NCI-H460 (cell line): ENCODE data around the gene ITGB7. TPM values are rescaled to one million over a fixed set of nuclear protein-coding genes. Genes with fewer than 3 reads are reported as not detected.

Experiments used
- DNase-seq: peaks from one replicate; pipeline ENCODE4 v3.0.0-alpha.2; 2016; ENCODE audit warnings: low read depth; ENCODE audit errors: extremely low read depth
- total RNA-seq: library from RNA; depleted of rRNA; stranded (reverse); fragments of >200 nt; shearing (Covaris generic); gene quantifications from 2 replicates; pipeline ENCODE4 v1.2.3, GENCODE V29; 2014

The ITGB7 gene
- total RNA-seq, 1 experiment from 2014 or later = not detected

DNA sequence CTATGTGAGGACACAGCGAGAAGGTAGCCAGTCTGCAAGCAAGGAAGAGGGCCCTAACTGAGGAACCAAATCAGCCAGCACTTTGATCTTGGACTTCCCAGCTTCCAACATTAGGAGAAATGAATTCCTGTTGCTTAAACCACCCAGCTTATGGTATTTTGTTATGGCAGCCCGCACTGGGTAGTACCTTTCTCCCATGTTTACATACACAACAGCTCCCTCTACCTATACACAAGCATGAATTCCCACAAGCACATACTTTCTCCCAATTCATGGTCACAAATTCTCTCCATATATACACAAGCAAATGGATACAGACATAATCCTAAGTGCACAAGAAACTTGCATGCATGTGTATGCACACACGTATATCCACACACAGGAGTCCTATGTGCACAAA, 7.4 kb downstream of the ITGB7 start:
- DNase-seq = no peak

- DNase-seq = no peak
Measured at GRCh38 chr12:53198486-53199110, 8.5 kb downstream of the ITGB7 start.

DNA sequence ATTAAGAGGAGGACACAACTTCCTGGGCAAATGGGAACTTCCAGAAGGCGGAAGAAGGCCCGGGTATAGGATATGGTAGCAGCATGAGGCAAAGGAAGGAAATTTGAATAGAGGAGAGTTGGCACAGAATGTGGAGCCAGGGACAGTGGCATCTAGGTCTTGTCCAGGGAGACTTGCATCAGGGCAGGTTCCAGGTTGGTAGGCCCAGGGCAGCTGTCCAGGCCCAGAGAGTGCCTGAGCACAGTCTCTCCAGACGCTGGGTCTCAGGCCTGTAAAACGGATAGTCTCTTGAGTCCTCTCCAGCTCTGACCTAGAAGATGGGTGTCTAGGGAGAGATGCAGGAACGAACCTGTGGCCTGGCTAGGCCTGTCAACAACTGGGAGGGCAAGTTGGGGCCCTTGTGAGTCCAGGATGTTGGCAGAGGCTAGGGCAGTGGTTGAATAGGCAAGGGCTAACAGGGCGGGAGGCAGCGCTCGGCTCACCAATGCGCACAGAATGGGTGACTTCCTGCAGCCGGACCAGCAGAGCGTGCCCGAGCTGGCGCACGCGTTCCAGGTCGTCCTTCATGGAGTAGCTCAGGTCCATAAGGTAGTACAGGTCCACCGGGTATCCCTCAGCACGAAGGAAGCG, 9.9 kb downstream of the ITGB7 start:
- DNase-seq = no peak

- no peak for DNase-seq
Measured at GRCh38 chr12:53196486-53196885, 10.6 kb downstream of the ITGB7 start.

GRCh38 chr12:53195516-53196420, 11.3 kb downstream of the ITGB7 start:
- no peak for DNase-seq

- DNase-seq = no peak
Measured at GRCh38 chr12:53194973-53195372, 12.1 kb downstream of the ITGB7 start.

DNA sequence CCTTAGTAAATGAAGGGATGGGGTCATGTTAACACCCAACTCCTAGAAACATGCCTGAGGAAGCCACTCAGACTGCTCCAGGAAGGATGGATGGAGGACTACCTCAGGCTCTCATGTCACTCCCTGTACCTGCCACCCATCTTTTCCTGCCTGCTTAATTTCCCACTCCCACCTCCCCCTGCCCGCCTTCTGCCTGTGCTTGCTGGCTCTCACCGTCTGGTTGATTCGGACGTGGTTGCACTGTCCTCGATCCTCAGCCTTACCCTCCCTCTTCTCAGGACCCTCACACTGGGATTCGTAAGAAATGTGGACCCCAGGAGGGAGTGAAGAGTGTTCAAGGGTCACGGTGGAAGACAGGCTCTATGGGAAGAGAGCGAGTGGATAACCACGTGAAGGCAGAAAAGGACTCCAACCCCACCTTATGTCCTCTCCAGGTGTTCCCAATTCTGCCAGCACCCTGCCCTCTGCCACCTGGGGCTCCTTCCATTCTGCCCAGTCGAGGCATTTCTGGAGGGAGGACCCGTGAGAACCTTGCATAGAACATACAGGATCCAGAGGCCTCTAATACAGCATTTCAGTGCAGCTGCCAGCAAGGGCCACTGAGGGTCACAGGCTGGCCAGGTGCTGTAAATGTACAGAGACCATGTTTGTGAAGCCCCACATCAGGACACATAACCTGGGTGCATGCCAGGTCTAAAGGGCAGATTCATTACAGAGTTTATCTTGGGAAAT, 12.9 kb downstream of the ITGB7 start:
- no peak for DNase-seq

DNA sequence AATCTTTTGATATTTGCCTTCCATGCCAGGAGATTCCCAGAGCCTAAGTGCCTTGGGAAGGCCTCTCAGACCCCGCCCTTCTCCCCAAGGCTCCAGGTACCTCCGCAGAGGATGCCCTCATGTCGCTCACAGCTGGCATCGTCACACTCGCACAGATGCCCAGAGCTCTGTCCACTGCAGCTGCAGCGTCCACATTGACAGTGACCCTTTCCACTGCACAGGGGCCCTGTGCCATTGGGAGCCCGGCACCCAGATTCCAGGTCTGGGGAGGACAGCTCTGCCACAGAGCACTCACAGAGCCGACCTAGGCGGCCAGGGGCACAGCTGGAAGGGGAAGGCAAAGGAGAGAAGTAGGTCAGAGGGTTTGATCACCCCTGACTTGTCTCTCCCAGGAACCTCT, 14.0 kb downstream of the ITGB7 start:
- no peak for DNase-seq

DNA sequence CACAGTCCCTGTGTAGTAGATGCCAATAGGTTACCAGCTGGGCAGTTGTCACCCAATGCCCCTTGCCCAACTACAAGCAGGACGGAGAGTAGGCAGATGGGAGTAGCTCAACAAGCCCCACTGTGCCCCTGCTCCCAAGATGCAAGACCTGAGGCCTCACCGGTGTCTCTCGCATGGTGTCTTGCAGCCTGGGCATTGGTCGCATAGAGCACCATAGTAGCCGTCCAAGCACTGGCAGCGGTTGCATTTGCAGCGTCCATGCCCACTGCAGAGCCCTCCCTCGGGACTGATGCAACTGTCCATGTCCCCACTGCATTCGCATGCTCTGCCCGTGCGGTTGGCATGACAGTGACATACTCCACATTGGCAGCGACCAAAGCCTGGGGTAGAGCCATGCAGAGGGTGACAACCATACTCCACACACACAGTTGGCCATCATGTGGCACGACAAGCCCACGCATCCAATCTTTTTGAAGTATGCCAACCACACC, 14.5 kb downstream of the ITGB7 start:
- no peak for DNase-seq

- DNase-seq = no peak
Measured at GRCh38 chr12:53191885-53192530, 15.0 kb downstream of the ITGB7 start.

DNA sequence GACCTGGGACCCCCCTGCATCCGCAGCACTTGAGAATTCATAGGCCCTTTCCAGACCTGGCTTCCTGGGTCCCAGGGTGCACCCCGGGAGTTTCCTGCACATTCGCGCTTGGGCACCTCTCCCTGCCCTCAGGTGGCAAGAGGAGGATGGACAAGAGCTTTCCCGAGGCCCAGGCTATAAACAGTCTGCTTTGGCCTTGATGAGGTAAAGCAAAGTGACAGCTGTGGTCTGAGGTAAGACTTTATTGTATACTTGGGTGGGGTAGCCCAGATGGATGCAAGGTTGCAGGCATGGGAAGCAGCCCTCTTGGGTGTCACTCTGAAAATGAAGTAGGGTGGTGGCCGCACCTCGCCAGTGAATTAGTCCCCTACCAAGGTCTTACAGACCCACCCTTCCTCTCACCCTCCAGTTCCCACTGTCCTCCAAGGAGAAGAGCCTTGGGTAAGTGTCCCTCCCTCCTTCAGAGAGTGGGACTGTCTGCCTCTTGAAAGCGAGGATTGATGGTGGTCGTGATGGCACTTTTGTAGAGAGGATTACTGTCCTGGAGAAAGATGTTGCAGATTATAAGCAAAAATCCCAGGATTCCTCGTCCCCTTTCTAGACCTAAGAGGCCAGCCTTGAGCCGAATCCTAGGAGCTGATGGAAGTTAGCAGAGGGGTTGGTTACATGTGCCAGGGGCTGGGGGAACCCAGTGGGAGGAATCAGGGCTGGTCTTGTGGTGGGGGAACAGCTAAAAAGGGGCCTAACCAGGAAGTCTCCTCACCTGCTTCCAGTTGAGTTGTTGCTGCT, 15.8 kb downstream of the ITGB7 start:
- DNase-seq = no peak

GRCh38 chr12:53190108-53190729, 16.8 kb downstream of the ITGB7 start:
- DNase-seq = peak; percentile 23

GRCh38 chr12:53187145-53187899, 19.7 kb downstream of the ITGB7 start:
- DNase-seq = no peak

DNA sequence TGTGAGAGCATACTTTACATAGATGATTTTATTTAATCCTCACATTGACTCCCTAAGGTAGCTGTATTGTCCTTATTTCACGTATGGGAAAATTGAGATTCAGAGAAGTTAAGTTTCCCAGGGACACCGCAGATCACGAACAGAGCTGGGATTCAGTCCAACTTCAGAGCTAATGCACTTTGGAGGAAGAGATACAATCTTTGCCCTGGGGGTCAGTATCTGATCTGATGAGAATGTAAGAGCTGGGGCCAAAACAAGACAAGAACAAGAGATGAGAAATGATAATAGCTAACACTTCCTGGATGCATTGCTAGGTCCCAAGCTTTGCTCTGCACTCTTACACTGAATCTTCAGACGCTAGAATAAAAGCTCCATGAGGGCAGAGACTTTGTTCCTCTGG, 20.3 kb downstream of the ITGB7 start:
- no peak for DNase-seq

GRCh38 chr12:53185582-53186153, 21.4 kb downstream of the ITGB7 start:
- DNase-seq = no peak

DNA sequence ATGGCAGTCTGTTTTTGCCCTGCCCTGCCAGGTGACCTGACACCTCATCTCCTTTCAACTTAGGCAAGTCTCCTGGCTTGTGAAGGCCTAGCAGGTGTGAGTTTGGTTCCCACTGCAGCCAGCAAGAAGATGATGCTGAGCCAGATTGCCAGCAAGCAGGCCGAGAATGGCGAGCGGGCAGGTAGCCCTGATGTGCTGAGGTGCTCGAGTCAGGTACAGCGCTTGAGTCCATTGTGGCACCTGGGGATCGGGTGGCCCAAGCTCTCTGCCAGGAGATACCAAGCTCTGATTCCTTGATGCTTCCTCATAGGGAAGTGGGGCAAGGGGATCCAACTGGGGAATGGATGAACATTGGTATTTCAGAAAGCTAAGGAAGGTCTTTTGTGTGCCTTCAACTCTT, 22.2 kb downstream of the ITGB7 start:
- no peak for DNase-seq

DNA sequence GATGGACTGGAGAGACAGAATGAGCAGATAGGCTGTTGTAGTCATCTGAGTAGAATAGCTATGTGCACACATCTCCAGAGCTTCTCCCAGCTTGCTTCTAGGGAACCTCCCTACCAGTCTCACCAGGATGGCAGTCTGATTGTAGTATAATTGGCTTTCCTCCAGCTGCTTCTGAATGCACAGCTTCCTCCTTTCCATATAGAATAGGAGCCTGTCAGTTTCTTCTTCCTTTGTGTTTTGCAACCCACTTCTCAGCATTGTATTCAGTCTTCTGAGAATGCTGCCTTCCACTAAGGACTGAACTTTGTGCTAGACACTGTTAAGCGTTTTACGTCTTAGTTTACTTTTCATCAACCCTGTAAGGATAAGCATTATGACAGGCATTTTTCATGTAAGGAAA, 24.1 kb downstream of the ITGB7 start:
- no peak for DNase-seq

GRCh38 chr12:53181935-53182334, 25.1 kb downstream of the ITGB7 start:
- no peak for DNase-seq
